GM18511 (cell line): ENCODE results near the gene CIZ1.

Source experiments
- ATAC-seq: cut with Tn5 transposase; IDR thresholded peaks from one replicate; pipeline ENCODE4 v1.9.1; 2021; ENCODE audit warnings: mild to moderate bottlenecking, moderate library complexity; ENCODE audit not compliant: unreplicated experiment

The CIZ1 gene

DNA sequence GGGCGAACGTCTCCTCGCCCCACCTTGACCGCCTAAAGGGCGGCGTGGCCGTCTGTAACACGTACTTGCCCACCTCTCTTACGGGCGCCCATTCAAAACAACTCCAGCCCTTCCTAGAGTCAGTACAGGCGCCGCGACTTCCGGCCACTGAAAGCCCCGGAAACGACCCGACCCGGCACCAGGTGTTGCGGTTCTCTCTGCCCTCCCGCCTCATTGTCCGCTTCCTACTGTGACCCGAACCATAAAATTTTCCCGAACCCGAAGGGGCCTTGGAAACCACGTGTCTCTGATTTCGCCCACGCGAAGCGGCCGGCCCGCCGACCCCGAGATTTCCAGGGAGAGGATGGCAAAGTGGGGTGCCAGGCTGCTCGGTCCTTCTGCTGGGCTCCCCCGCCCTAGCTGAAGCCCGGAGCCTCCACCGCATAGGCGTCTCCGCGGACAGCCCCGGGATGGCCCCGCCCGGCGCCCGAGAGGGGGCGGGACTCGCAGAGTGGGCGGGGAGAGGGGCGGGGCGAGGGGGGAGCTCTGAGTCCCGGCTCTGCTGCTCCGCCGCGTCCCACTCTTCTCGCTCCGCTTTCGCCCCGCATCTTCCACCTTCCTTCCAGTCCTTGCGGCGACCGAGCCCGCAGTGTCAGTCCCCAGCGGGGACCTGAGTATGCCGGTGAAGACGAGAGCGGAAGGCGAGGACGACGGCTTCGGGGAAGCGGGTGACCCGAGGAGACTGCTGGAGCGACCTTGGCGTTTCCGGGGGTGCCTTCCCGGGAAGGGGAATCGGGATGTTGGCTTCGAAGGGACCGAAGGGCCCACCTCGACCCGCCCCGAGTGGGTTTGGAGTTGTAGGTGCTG, 63.2 kb downstream of the CIZ1 start:
- ATAC-seq, result peak; percentile 72

GRCh38 chr9:128127568-128127989, 63.8 kb downstream of the CIZ1 start, which contains the start of gene PTGES2:
Gene PTGES2 (minus strand): TSS chr9:128127729. CDS start chr9:128127717, 12 bp downstream.
- ATAC-seq, result peak; percentile 64

DNA sequence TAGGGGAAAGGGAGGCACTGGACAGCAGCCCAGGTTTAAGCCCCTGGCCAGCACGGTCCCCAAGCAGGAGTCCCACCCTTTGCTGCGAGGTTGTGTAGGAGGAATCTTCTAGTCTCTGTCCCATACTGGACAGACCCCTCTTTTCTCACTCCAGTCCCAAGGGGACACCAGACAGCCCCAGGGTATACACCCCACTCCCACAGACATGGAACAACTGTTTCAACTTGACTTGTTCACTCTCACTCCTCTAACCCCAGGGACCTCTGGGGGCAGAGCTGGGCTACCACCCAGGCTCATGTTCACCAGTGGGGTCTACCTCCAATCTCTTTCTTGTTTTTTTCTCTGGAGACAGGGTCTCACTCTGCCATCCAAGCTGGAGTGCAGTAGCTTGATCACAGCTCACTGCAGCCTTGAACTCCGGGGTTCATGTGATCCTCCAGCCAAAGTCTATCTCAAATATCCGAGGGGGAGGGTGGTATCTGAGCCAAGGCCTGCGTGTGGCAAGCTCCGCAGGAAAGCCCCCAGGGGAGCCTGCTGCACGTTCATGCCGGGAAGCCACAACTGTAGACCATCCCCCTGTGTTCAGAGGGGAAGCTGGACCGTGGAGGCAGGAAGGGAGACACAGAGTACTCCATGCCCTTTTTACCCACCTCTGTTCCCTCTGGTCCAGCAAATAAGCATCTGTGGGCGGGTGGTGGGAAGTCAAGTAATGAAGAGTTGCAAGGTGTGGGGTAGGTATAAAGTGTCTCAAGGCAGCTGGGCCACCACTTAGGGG, 65.6 kb downstream of the CIZ1 start:
- no peak for ATAC-seq

DNA sequence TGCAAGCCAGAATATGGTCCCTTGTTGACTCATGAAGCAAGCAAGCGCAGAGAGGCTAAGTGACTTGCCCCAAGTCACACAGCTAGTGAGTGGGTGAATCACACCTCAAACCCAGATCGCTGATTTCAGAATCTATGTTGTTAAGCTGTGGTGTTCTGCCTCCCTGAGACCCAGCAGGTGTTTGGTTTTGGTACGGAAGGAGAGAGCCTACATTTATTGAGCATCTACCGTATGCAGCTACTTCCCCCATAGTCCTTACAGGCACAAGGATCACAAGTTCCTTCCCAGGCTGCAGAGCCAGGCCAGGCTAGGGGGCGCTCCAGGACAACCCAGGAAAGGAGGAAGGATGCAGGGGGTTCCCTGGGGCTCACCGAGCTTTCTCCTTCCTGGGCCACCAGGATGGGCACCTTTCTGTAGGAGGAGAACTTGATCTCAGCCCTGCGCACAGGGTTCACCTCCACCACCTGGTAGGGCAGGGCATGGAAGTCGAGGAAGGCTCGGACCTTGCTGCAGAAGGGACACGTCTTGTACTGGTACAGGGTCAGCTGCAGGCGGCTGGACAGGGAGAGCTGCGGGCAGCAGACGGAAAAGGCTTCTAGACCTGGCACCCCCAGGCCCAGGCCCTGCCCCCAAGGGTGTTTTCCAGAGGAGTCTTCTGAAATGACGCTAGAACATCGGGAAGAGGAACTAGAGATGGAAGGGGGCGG, 66.3 kb downstream of the CIZ1 start:
- no peak for ATAC-seq

GRCh38 chr9:128124451-128124850, 66.9 kb downstream of the CIZ1 start:
- ATAC-seq, result no peak

- ATAC-seq, result no peak
These were observed 67.8 kb downstream of the CIZ1 start for GRCh38 chr9:128123451-128124080.

DNA sequence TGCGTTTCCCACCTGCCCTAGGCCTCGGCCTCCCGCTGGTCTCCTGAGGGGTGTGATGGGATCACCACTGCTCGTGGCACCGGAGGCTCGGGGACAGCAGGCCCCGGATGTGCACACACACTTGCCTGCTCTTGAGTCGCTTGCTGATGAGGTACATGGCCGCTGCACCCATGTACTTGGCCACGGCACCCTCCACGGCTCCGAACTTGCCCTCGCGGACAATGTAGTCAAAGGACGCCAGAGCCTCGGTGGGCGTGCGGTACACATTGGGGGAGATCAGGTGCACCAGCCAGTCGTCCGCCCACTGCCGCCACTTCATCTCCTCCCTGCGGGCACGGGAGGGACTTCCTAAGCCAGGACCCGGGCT, 68.6 kb downstream of the CIZ1 start:
- no peak for ATAC-seq

- ATAC-seq, result no peak
These were observed 69.2 kb downstream of the CIZ1 start for GRCh38 chr9:128121924-128122808.

DNA sequence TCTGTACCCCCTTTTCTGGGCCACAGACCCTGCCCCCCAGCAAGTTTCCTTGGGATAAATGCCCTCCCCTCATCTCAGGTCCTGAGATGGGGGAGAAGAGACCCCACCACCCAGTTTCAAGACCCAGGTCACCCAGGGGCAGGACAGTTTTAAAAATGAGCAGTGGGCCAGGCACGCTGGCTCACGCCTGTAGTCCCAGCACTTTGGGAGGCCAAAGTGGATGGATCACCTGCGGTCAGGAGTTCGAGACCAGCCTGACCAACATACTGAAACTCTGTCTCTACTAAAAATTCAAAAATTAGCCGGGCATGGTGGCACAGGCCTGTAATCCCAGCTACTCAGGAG, 69.9 kb downstream of the CIZ1 start:
- ATAC-seq, result no peak

DNA sequence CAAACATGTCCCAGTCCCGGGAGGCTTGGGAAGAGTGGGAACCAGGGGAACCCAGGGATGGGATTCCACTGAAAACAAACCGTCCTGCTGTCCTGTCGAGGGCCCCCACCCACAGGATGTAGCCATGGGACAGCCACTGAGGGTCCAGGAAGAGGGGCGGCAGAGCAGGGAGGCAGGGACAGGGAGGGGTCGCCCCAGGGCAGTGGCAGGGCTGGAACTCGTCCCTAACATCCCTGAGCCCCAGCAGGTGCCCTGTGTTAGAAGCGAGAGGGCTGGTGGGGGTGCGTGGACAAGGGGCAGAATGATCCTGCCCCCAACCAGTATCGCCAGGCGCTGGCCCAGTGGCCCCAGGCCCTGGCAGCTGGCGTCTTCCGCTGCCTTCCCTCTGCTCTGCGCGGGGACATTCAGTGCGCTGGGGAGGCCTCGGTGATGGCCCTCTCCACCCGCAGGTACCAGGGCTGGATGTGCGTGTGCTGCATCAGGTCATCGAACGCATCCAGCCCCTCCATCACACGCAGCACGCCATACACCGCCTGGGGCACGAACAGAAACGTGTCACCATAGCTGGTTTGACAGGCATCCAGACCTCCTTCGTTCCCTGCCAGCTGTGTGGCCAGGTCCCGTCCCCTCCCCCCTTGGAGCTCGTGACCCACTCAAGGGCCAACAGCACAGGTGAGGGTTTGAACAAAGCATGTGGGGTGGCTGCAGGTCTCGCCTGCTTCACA, 70.5 kb downstream of the CIZ1 start:
- no peak for ATAC-seq

DNA sequence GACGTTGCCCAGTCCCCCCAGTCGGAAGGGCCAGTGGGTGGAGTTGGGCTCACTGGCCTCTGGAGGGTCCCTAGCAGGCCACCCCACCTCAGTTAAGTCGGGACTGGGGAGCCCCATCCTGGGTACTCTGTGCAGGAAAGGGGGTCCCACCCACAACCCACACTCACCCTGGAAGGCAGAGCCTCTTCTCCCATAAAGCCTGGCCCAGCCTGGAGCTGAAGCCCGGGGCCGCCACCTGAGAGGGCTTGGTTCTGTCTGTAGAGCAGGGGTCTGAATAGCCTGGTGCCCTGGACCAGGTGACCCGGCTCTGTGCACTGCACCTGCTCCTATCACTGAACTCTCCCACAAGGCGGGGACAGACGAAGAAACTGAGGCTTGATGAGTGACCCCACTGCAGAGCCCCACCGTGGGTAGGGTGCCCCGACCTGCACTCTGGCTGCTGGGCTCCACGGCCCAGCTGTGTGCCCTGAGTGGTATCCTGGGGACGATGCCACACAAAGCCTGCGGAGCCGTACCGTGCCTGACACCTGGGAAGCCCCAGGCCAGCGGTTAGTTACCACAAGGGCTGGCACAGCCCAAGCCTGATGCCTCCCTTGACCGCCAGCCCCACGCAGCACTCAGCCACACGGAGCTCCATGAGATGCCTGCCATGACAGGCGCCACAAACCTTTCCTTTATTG, 71.2 kb downstream of the CIZ1 start:
- ATAC-seq, result no peak

- ATAC-seq, result no peak
These were observed 72.3 kb downstream of the CIZ1 start for GRCh38 chr9:128118971-128119665.

GRCh38 chr9:128118472-128118857, 72.9 kb downstream of the CIZ1 start:
- no peak for ATAC-seq

DNA sequence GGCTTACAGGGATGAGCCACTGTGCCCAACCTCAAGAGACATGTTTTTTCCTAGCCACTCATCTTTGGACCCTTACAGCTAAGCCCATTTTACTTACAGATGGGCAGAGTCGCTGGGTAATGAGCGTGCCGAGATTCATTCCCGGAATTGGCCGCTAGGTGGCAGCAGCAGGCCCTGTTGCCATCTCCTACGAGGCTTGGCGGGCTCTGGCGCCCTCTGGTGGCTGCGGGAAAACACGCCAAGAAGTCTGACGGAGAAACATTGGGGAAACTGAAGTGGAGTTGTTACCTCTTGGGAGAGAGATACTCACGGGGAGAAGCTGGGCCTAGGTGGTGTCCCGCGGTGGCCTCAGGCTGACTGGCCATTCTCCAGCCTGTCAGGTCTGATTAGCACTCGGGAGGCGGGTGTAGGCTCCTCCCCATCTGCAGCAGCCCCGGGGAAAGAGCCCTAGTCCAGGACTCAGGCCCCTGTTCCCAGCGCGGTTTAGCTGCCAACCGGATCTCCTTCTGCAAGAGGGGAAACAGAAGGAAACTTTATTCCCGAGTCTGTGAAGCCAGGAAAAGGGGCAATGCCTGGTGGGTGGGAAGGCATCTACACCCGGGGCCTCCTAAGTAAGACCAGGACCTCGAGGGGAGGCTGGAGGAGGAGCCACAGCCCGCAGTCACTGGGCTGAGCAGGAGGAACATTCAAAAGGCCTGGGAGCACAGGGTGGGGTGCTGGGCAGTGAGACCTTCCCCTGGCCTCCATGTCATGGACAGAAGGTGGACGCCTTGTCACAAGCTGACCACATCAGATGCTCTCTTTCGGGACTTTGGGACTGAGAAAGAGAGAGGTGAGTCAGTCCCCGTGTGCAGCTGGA, 73.5 kb downstream of the CIZ1 start:
- ATAC-seq, result peak; percentile 56

- no peak for ATAC-seq
These were observed 75.0 kb downstream of the CIZ1 start for GRCh38 chr9:128116104-128117083.
